Omental fat pad (tissue), 4 donors: ENCODE measurements around the gene BTRC. TPM values are rescaled to one million over a fixed set of nuclear protein-coding genes. Genes with fewer than 3 reads are reported as not detected.

Source experiments
- ATAC-seq: fragments of 150-250 bp; one replicate; pipeline ENCODE4 v1.9.1; 2016; ENCODE audit warnings: mild to moderate bottlenecking, moderate library complexity; ENCODE audit not compliant: low FRiP score
- DNase-seq: peaks from one replicate; pipeline ENCODE4 v3.0.0-alpha.2; 2019; ENCODE audit warnings: low spot score
- total RNA-seq, 4 donors: library from RNA; depleted of rRNA; stranded (reverse); fragments of >200 nt; gene quantifications; one replicate each; pipeline ENCODE4 v1.1.0, GENCODE V29; 2016
- TF ChIP-seq, protein P1 (sequence below), 3 donors: fragments of 450-650 bp; IDR thresholded peaks; one replicate each; pipeline ENCODE4 v1.5.1; 2016 to 2017; ENCODE audit warnings: antibody characterized with exemption in 3 of 3, mild to moderate bottlenecking in 3 of 3, moderate library complexity in 2 of 3

The BTRC gene
- total RNA-seq, 4 donors from 2014 or later: 9.2 to 14.4 (median 14.0) TPM

- TF ChIP-seq, protein P1, sequence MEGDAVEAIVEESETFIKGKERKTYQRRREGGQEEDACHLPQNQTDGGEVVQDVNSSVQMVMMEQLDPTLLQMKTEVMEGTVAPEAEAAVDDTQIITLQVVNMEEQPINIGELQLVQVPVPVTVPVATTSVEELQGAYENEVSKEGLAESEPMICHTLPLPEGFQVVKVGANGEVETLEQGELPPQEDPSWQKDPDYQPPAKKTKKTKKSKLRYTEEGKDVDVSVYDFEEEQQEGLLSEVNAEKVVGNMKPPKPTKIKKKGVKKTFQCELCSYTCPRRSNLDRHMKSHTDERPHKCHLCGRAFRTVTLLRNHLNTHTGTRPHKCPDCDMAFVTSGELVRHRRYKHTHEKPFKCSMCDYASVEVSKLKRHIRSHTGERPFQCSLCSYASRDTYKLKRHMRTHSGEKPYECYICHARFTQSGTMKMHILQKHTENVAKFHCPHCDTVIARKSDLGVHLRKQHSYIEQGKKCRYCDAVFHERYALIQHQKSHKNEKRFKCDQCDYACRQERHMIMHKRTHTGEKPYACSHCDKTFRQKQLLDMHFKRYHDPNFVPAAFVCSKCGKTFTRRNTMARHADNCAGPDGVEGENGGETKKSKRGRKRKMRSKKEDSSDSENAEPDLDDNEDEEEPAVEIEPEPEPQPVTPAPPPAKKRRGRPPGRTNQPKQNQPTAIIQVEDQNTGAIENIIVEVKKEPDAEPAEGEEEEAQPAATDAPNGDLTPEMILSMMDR (IDR thresholded peaks at IDR 0.05): no peak
- ATAC-seq (peak; percentile 8), DNase-seq (no peak)
Measured at GRCh38 chr10:101570428-101571270, 216.7 kb downstream of the BTRC start.

GRCh38 chr10:101571271-101571925 lies 217.4 kb downstream of the BTRC start:
- ATAC-seq (no peak), DNase-seq (no peak)
- TF ChIP-seq, protein P1 (IDR thresholded peaks at IDR 0.05): no peak

- TF ChIP-seq, protein P1 (IDR thresholded peaks at IDR 0.05): no peak
- no peak for DNase-seq
- no peak for ATAC-seq
Measured at GRCh38 chr10:101572126-101572525, 218.2 kb downstream of the BTRC start.

DNA sequence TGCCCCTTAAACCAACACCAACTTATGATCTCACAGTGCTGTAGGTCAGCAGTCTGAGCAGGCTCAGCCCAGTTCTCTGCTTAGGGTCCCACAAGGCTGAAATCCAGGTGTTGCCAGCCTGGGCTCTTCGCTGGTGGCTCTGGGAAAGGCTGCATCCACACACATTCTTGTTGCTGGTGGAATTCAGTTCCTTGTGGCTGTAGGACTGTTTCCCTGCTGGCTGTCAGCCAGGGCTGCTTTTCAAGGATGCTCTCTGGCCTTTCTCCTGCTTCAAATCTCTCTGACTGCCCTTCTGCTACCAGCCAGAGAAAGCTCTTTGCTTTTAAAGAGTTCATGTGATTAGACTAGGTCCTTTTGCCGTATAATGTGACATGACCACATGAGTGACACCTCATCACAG lies 218.8 kb downstream of the BTRC start:
- TF ChIP-seq, protein P1 (IDR thresholded peaks at IDR 0.05): no peak
- no peak for ATAC-seq
- DNase-seq: no peak

DNA sequence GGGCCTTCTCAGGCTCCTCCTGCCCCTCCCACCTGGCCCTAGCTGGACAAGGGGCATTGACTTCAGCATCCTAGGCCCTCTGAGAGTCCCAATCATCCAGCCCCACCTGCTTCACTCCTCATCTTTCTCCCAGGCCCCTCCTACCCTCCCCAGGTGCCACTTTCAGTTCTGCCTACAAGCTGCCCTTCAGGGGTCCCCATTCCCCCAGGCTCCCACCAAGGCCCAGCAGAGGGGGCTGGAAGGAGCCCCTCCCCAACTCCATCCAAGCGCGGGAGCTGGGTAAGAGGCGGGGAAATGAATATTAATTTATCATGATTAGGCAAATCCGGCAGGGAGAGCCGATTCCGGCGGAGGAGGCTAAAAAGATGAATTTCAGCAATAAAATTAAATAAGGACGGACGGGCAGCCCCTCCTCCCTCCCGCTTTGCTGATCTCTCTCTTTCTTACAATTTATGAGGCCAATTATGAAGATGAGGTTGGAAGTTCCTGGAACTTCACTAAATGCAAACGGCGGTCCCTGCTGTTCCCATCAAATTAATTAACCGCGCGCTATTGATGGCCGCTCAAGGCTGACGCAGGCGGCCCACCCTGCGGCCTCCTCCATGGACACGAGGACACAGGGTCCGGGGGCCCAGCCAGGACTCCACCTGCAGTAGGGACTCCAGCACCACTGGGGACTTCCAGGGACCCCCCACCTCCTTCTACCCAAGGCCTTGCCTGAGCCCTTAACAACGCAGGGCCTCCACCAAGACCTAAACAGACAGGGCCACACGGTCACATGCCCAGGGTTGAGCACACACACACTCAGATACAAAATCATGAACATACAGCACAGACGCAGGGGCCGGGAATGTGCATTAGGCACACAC lies 220.2 kb downstream of the BTRC start:
- TF ChIP-seq, protein P1 (IDR thresholded peaks at IDR 0.05): no peak
- no peak for ATAC-seq
- DNase-seq: no peak

- TF ChIP-seq, protein P1 (IDR thresholded peaks at IDR 0.05): no peak
- ATAC-seq: no peak
- no peak for DNase-seq
Measured at GRCh38 chr10:101575091-101575490, 221.1 kb downstream of the BTRC start.
